GM23338 (cell line): ENCODE results near the gene CD22. TPM values are rescaled to one million over a fixed set of nuclear protein-coding genes. Genes with fewer than 3 reads are reported as not detected.
"Not testable (repeated sequence)": the region's sequence is repeated elsewhere in the genome, so short reads cannot be mapped to it uniquely, and the experiment has no call there.

Experiments
- ATAC-seq: fragments of 200-7000 bp; cut with Tn5 transposase; 3 replicates; pipeline ENCODE4 v1.9.1; 2020
- DNase-seq: peaks from one replicate; pipeline ENCODE4 v3.0.0-alpha.2; 2015; ENCODE audit warnings: low spot score
- H2AFZ ChIP-seq: fragments of 200-600 bp; sonication (generic); 2 replicates; pipeline ENCODE4 v1.8.0; 2016; ENCODE audit warnings: antibody characterized with exemption, mild to moderate bottlenecking, moderate library complexity
- H3F3A ChIP-seq: fragments of 200-600 bp; sonication (generic); replicated peaks from 2 replicates; pipeline ENCODE4 v1.8.0; 2017; ENCODE audit warnings: antibody characterized with exemption, mixed run types, low read depth
- H3K27ac ChIP-seq: fragments of 200-600 bp; sonication (generic); 2 replicates; pipeline ENCODE4 v1.6.1; 2016; ENCODE audit warnings: low read depth
- H3K27me3 ChIP-seq: fragments of 200-600 bp; sonication (generic); 2 replicates; pipeline ENCODE4 v1.8.0; 2016; ENCODE audit warnings: mild to moderate bottlenecking, mixed run types, moderate library complexity; ENCODE audit not compliant: insufficient read depth
- H3K36me3 ChIP-seq: fragments of 200-600 bp; sonication (generic); 2 replicates; pipeline ENCODE4 v1.8.0; 2016; ENCODE audit warnings: mild to moderate bottlenecking; ENCODE audit not compliant: insufficient read depth
- H3K4me1 ChIP-seq: fragments of 200-600 bp; sonication (generic); 2 replicates; pipeline ENCODE4 v1.8.0; 2016; ENCODE audit warnings: mild to moderate bottlenecking, moderate library complexity; ENCODE audit not compliant: insufficient read depth
- H3K4me2 ChIP-seq: fragments of 200-600 bp; sonication (generic); 2 replicates; pipeline ENCODE4 v1.7.1; 2017; ENCODE audit warnings: mixed run types
- H3K4me3 ChIP-seq: fragments of 200-600 bp; sonication (generic); 2 replicates; pipeline ENCODE4 v1.6.1; 2016; ENCODE audit warnings: mixed run types
- H3K79me2 ChIP-seq: fragments of 200-600 bp; sonication (generic); replicated peaks from 2 replicates; pipeline ENCODE4 v1.8.0; 2017; ENCODE audit warnings: mild to moderate bottlenecking; ENCODE audit not compliant: insufficient read depth
- H3K9me2 ChIP-seq: fragments of 200-600 bp; sonication (generic); 2 replicates; pipeline ENCODE4 v1.8.0; 2017; ENCODE audit not compliant: insufficient read depth
- H4K20me1 ChIP-seq: fragments of 200-600 bp; sonication (generic); replicated peaks from 2 replicates; pipeline ENCODE4 v1.8.0; 2017; ENCODE audit warnings: mild to moderate bottlenecking; ENCODE audit not compliant: insufficient read depth
- H3K27ac Mint-ChIP-seq: 2 replicates; pipeline ENCODE4 v1.8.0; 2020; ENCODE audit warnings: inconsistent platforms, mild to moderate bottlenecking, moderate library complexity, mixed read lengths
- H3K27me3 Mint-ChIP-seq: 3 replicates; pipeline ENCODE4 v1.8.0; 2022; ENCODE audit warnings: low read depth, mild to moderate bottlenecking, moderate library complexity, mixed read lengths, inconsistent platforms; ENCODE audit not compliant: insufficient read depth, poor library complexity
- H3K36me3 Mint-ChIP-seq: 3 replicates; pipeline ENCODE4 v1.8.0; 2021; ENCODE audit warnings: low read depth, mild to moderate bottlenecking, inconsistent platforms, moderate library complexity, mixed read lengths
- H3K4me1 Mint-ChIP-seq: 3 replicates; pipeline ENCODE4 v1.8.0; 2020; ENCODE audit warnings: mild to moderate bottlenecking, inconsistent platforms, mixed read lengths
- H3K4me3 Mint-ChIP-seq: 3 replicates; pipeline ENCODE4 v1.8.0; 2021; ENCODE audit warnings: moderate library complexity, mild to moderate bottlenecking, inconsistent platforms, mixed read lengths
- H3K9me3 Mint-ChIP-seq: 3 replicates; pipeline ENCODE4 v1.8.0; 2020; ENCODE audit warnings: moderate library complexity, mild to moderate bottlenecking, inconsistent platforms, mixed read lengths
- CREB1 ChIP-seq: fragments of 250-450 bp; sonication (Bioruptor Pico); IDR thresholded peaks from 2 replicates; pipeline ENCODE4 v1.5.0; 2020; ENCODE audit warnings: low read depth, mild to moderate bottlenecking, moderate library complexity
- EZH2 ChIP-seq: fragments of 200-600 bp; sonication (generic); IDR thresholded peaks from one replicate; pipeline ENCODE4 v1.8.0; 2017; ENCODE audit warnings: antibody characterized with exemption, mild to moderate bottlenecking, low read depth; ENCODE audit not compliant: unreplicated experiment
- JUNB ChIP-seq: IDR thresholded peaks from one replicate; pipeline ENCODE4 v1.6.1; 2016; ENCODE audit warnings: antibody characterized with exemption; ENCODE audit not compliant: unreplicated experiment
- NANOG ChIP-seq: IDR thresholded peaks from 2 replicates; pipeline ENCODE4 v1.6.1; 2016; ENCODE audit warnings: antibody characterized with exemption, borderline replicate concordance
- POLR2AphosphoS5 ChIP-seq: IDR thresholded peaks from 2 replicates; pipeline ENCODE4 v1.6.1; 2016; ENCODE audit warnings: antibody characterized with exemption, low read depth
- STAT1 ChIP-seq: IDR thresholded peaks from one replicate; pipeline ENCODE4 v1.6.1; 2016; ENCODE audit warnings: antibody characterized with exemption; ENCODE audit not compliant: unreplicated experiment
- ZNF114 ChIP-seq: fragments of 250-450 bp; sonication (Bioruptor Pico); IDR thresholded peaks from 2 replicates; pipeline ENCODE4 v1.5.0; 2020; ENCODE audit warnings: mild to moderate bottlenecking, moderate library complexity
- ZNF331 ChIP-seq: fragments of 250-450 bp; sonication (Bioruptor Pico); IDR thresholded peaks from 2 replicates; pipeline ENCODE4 v1.5.0; 2020; ENCODE audit warnings: low read depth, mild to moderate bottlenecking, moderate library complexity
- polyA plus RNA-seq: library from polyadenylated mRNA; unstranded; fragments of >200 nt; fragmentation: Nextera tagmentation; extraction: Ambion mirVana; gene quantifications from 2 replicates; pipeline ENCODE4 v1.2.1, GENCODE V29; 2016
- total RNA-seq: library from RNA; depleted of rRNA; stranded (reverse); fragments of >200 nt; shearing (Covaris generic); gene quantifications from 2 replicates; pipeline ENCODE4 v1.2.3, GENCODE V29; 2014
- TF ChIP-seq, protein P1 (sequence below): IDR thresholded peaks from one replicate; pipeline ENCODE4 v1.6.1; 2018; ENCODE audit warnings: antibody characterized with exemption; ENCODE audit not compliant: unreplicated experiment
- TF ChIP-seq, protein P2 (sequence below), 2 experiments: fragments of 200-600 bp in 1 of 2; sonication (generic) in 1 of 2; conservative IDR thresholded peaks; 2 replicates each; pipeline versions ENCODE4 v1.5.1 to v1.6.1; 2016 to 2017; ENCODE audit warnings: antibody characterized with exemption in 2 of 2, low read depth in 2 of 2, mild to moderate bottlenecking in 2 of 2, moderate library complexity in 1 of 2
- TF ChIP-seq, protein P3 (sequence below): fragments of 250-450 bp; sonication (Bioruptor Pico); IDR thresholded peaks from 2 replicates; pipeline ENCODE4 v1.5.0; 2020; ENCODE audit warnings: mild to moderate bottlenecking, moderate library complexity

Gene CD22
- total and polyA plus RNA-seq, 2 experiments from 2014 or later = 0.10 to 0.32 TPM

DNA sequence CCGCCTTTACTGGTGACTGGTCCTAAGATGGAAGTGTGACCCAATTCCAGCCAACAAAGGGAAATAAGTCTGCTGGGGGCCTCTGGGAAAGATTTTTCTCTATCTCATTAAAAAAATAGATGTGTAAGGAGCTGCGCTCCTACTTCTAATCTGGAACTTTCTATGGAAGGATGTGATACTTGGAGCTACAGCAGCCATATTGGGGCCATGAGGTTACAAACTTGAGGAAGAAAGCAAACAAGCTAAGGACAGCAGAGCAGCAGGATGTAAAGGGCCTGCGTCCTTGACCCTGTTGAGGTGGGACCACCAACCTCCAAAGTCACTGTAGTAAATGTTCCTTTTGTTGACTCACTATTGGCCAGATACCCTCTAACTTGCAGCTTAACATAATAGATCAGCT, 49.4 kb downstream of the CD22 start:
- H3K4me3 ChIP-seq = no peak overlapping the region
- no peaks in the 10 kb centered on the region for H3K27me3 ChIP-seq
- no peaks in the 10 kb centered on the region for H3F3A ChIP-seq
- peaks cover 3% of the 10 kb centered on the region; the same call in 2 of the 3 replicates for H3K36me3 Mint-ChIP-seq
- H3K9me3 Mint-ChIP-seq = peaks cover 35% of the 10 kb centered on the region
- H3K27ac Mint-ChIP-seq = no peak overlapping the region
- no peaks in the 10 kb centered on the region for H4K20me1 ChIP-seq
- no peak overlapping the region for H3K27ac ChIP-seq
- H3K79me2 ChIP-seq = no peaks in the 10 kb centered on the region
- no peak overlapping the region for H3K4me3 Mint-ChIP-seq
- H3K9me2 ChIP-seq = no peaks in the 10 kb centered on the region; the same call in 1 of the 2 replicates
- H3K27me3 Mint-ChIP-seq = peaks cover 12% of the 10 kb centered on the region
- no peak overlapping the region for H3K4me2 ChIP-seq
- H3K4me1 ChIP-seq = peaks cover 6% of the 10 kb centered on the region
- peaks cover 10% of the 10 kb centered on the region for H3K4me1 Mint-ChIP-seq
- no peak overlapping the region for H2AFZ ChIP-seq
- H3K36me3 ChIP-seq = no peaks in the 10 kb centered on the region
- DNase-seq (no peak), ATAC-seq (no peak)
- TF ChIP-seq, protein P1, sequence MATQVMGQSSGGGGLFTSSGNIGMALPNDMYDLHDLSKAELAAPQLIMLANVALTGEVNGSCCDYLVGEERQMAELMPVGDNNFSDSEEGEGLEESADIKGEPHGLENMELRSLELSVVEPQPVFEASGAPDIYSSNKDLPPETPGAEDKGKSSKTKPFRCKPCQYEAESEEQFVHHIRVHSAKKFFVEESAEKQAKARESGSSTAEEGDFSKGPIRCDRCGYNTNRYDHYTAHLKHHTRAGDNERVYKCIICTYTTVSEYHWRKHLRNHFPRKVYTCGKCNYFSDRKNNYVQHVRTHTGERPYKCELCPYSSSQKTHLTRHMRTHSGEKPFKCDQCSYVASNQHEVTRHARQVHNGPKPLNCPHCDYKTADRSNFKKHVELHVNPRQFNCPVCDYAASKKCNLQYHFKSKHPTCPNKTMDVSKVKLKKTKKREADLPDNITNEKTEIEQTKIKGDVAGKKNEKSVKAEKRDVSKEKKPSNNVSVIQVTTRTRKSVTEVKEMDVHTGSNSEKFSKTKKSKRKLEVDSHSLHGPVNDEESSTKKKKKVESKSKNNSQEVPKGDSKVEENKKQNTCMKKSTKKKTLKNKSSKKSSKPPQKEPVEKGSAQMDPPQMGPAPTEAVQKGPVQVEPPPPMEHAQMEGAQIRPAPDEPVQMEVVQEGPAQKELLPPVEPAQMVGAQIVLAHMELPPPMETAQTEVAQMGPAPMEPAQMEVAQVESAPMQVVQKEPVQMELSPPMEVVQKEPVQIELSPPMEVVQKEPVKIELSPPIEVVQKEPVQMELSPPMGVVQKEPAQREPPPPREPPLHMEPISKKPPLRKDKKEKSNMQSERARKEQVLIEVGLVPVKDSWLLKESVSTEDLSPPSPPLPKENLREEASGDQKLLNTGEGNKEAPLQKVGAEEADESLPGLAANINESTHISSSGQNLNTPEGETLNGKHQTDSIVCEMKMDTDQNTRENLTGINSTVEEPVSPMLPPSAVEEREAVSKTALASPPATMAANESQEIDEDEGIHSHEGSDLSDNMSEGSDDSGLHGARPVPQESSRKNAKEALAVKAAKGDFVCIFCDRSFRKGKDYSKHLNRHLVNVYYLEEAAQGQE = no peak
- TF ChIP-seq ZNF114 (CRISPR knock-in tag) (no peak), JUNB (no peak), NANOG (no peak), STAT1 (no peak), CREB1 (CRISPR knock-in tag) (no peak), POLR2AphosphoS5 (no peak), EZH2 (no peak), ZNF331 (CRISPR knock-in tag) (no peak)
- TF ChIP-seq, protein P2, sequence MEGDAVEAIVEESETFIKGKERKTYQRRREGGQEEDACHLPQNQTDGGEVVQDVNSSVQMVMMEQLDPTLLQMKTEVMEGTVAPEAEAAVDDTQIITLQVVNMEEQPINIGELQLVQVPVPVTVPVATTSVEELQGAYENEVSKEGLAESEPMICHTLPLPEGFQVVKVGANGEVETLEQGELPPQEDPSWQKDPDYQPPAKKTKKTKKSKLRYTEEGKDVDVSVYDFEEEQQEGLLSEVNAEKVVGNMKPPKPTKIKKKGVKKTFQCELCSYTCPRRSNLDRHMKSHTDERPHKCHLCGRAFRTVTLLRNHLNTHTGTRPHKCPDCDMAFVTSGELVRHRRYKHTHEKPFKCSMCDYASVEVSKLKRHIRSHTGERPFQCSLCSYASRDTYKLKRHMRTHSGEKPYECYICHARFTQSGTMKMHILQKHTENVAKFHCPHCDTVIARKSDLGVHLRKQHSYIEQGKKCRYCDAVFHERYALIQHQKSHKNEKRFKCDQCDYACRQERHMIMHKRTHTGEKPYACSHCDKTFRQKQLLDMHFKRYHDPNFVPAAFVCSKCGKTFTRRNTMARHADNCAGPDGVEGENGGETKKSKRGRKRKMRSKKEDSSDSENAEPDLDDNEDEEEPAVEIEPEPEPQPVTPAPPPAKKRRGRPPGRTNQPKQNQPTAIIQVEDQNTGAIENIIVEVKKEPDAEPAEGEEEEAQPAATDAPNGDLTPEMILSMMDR (conservative IDR thresholded peaks at IDR 0.05; ENCODE audit: low read depth in 2 of 2) = no peak
- TF ChIP-seq, protein P3, sequence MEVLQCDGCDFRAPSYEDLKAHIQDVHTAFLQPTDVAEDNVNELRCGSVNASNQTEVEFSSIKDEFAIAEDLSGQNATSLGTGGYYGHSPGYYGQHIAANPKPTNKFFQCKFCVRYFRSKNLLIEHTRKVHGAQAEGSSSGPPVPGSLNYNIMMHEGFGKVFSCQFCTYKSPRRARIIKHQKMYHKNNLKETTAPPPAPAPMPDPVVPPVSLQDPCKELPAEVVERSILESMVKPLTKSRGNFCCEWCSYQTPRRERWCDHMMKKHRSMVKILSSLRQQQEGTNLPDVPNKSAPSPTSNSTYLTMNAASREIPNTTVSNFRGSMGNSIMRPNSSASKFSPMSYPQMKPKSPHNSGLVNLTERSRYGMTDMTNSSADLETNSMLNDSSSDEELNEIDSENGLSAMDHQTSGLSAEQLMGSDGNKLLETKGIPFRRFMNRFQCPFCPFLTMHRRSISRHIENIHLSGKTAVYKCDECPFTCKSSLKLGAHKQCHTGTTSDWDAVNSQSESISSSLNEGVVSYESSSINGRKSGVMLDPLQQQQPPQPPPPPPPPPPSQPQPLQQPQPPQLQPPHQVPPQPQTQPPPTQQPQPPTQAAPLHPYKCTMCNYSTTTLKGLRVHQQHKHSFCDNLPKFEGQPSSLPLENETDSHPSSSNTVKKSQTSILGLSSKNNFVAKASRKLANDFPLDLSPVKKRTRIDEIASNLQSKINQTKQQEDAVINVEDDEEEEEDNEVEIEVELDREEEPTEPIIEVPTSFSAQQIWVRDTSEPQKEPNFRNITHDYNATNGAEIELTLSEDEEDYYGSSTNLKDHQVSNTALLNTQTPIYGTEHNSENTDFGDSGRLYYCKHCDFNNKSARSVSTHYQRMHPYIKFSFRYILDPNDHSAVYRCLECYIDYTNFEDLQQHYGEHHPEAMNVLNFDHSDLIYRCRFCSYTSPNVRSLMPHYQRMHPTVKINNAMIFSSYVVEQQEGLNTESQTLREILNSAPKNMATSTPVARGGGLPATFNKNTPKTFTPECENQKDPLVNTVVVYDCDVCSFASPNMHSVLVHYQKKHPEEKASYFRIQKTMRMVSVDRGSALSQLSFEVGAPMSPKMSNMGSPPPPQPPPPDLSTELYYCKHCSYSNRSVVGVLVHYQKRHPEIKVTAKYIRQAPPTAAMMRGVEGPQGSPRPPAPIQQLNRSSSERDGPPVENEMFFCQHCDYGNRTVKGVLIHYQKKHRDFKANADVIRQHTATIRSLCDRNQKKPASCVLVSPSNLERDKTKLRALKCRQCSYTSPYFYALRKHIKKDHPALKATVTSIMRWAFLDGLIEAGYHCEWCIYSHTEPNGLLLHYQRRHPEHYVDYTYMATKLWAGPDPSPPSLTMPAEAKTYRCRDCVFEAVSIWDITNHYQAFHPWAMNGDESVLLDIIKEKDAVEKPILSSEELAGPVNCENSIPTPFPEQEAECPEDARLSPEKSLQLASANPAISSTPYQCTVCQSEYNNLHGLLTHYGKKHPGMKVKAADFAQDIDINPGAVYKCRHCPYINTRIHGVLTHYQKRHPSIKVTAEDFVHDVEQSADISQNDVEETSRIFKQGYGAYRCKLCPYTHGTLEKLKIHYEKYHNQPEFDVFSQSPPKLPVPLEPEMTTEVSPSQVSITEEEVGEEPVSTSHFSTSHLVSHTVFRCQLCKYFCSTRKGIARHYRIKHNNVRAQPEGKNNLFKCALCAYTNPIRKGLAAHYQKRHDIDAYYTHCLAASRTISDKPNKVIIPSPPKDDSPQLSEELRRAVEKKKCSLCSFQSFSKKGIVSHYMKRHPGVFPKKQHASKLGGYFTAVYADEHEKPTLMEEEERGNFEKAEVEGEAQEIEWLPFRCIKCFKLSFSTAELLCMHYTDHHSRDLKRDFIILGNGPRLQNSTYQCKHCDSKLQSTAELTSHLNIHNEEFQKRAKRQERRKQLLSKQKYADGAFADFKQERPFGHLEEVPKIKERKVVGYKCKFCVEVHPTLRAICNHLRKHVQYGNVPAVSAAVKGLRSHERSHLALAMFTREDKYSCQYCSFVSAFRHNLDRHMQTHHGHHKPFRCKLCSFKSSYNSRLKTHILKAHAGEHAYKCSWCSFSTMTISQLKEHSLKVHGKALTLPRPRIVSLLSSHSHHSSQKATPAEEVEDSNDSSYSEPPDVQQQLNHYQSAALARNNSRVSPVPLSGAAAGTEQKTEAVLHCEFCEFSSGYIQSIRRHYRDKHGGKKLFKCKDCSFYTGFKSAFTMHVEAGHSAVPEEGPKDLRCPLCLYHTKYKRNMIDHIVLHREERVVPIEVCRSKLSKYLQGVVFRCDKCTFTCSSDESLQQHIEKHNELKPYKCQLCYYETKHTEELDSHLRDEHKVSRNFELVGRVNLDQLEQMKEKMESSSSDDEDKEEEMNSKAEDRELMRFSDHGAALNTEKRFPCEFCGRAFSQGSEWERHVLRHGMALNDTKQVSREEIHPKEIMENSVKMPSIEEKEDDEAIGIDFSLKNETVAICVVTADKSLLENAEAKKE (CRISPR knock-in tag) = no peak

DNA sequence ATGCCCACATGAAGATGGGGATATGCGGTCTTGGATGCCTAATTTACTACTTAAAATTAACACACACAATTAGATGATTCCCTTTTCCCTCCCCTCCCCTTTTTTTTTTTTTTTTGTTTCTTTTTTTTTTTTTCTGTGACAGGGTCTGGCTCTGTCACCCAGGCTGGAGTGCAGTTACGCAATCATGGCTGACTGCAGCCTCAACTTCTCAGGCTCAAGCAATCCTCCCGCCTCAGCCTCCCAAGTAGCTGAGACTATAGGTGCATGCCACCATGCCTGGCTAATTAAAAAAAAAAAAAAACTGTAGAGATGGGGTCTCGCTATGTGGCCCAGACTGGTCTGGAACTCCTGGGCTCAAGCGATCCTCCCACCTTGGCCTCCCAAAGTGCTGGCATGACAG, 50.6 kb downstream of the CD22 start:
- not testable (repeated sequence) for H3K4me3 Mint-ChIP-seq, H3K9me2 ChIP-seq, H3K36me3 Mint-ChIP-seq, H3K36me3 ChIP-seq, DNase-seq, H3K27me3 Mint-ChIP-seq, H3K27me3 ChIP-seq, H3K79me2 ChIP-seq, H3K27ac ChIP-seq, H3F3A ChIP-seq, H3K4me1 ChIP-seq, H3K27ac Mint-ChIP-seq, H3K4me3 ChIP-seq, H2AFZ ChIP-seq, H3K4me1 Mint-ChIP-seq, H4K20me1 ChIP-seq, H3K4me2 ChIP-seq, ATAC-seq
- H3K9me3 Mint-ChIP-seq = peaks cover 45% of the 10 kb centered on the region
